Sciatic nerve (tissue), 2 donors: ENCODE data around the gene RASA3. TPM values are rescaled to one million over a fixed set of nuclear protein-coding genes. Genes with fewer than 3 reads are reported as not detected.

Source experiments
- ATAC-seq: fragments of 200-7000 bp; cut with Tn5 transposase; one replicate; pipeline ENCODE4 v1.9.1; 2020; ENCODE audit warnings: mild to moderate bottlenecking, moderate library complexity
- DNase-seq: peaks from one replicate; pipeline ENCODE4 v3.0.0-alpha.2; 2020; ENCODE audit warnings: low spot score
- intact Hi-C: fragments of 100-400 bp; cut with DNase I; formaldehyde crosslinking; loops from one replicate; pipeline ENCODE4 v1.14.2; 2022
- total RNA-seq: library from RNA; stranded (reverse); fragmentation: NEBNext Ultra II Directional; extraction: Animal tissue kit (Norgen Biotek cat#: 25700); gene quantifications from one replicate; pipeline ENCODE4 v1.2.1, GENCODE V29; 2021
- donor health status: DM: no; HTN: no; CAD: no.
- donor health status: DM: no; HTN: no; CAD: no.

Gene RASA3
- total RNA-seq, 1 donor from 2014 or later, result 47.6 TPM

- intact Hi-C loops, result no loop called here
- DNase-seq (peak; percentile 37), ATAC-seq (no peak)
These were observed 200.5 kb downstream of the RASA3 start for GRCh38 chr13:113931841-113932459.

GRCh38 chr13:113930671-113931637 lies 201.5 kb downstream of the RASA3 start:
- ATAC-seq (no peak), DNase-seq (peak; percentile 56)
- intact Hi-C loops, result no loop called here

DNA sequence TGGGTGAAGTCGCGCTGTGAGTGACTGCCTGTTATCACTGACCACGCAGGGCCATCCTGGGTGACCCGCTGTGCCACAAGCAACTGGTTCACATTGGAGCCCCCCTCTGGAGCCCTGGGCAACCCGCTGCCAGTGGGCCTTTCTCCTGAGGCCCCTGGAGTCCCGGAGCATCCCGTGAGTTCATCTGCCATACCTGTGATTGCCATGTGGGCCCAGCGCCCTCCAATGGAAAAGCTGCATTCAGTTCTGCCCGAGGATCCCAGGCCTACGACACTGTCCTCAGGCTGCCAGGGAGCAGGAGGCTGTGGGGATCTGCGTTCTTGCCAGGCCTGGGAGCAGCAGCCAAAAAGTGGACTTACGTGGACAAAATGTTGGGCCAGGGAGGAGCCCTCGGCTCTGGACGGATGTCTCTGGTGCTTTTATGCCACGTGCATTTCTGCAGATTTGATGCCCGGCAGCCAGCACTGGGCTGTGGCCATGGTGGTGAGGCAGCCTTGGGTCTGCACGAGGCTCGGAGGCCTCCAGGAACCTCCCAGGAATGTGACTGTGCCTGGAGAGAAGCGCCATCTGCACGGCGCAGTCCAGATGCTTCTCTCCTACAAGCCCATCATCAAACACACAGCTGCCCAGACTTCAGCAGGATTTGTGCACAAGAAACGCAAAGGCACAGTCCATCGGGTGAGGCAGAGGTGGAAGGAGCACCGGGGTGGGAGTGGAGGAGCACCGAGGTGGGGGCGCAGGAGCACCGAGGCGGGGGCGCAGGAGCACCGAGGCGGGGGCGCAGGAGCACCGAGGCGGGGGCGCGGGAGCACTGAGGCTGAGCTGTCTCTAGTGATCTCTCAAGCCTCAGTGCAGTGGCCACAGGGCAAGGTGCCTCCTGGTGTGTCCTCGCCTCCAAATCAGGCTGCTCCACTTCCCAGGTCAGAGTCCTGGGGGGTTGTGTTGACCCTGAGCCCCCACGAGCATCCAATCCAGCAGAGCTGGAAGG lies 202.5 kb downstream of the RASA3 start:
- ATAC-seq (no peak), DNase-seq (peak; percentile 60)
- intact Hi-C loops, result no loop called here

GRCh38 chr13:113928685-113929627 lies 203.5 kb downstream of the RASA3 start:
- DNase-seq (peak; percentile 91), ATAC-seq (peak; percentile 77)
- intact Hi-C loops, result no loop called here

Other genes with a start within 250 kb of the RASA3 start
- 3.6 TPM for gene C13orf46, start 158.5 kb downstream of the RASA3 start, total RNA-seq
- not detected for gene CFAP97D2, start 46.6 kb upstream of the RASA3 start, total RNA-seq
- gene CDC16, start 102.3 kb upstream of the RASA3 start, total RNA-seq, result 73.6 TPM
- 60.4 TPM for gene UPF3A, start 149.0 kb upstream of the RASA3 start, total RNA-seq
- gene CHAMP1, start 181.9 kb upstream of the RASA3 start, total RNA-seq, result 19.2 TPM